HepG2 (cell line): Measurements from ENCODE around the gene ATP6V1G2. TPM values are rescaled to one million over a fixed set of nuclear protein-coding genes. Genes with fewer than 3 reads are reported as not detected.

Experiments used
- ATAC-seq: fragments of 200-7000 bp; cut with Tn5 transposase; 3 replicates; pipeline ENCODE4 v1.9.1; 2020; ENCODE audit warnings: mild to moderate bottlenecking, moderate library complexity
- BruUV-seq: library from RNA; stranded (reverse); fragments of 400-500 nt; replicated peaks from 2 replicates; lab custom pipeline; 2021; lab: Mats Ljungman, UMichigan
- CTCF ChIA-PET: fragments of 300-600 bp; formaldehyde crosslinking; extraction: SDS; loops from one replicate; lab custom pipeline; 2021; ENCODE audit warnings: low total read pairs, inconsistent platforms, low intra/inter-chr PET ratio; lab: Yijun Ruan, JAX
- POLR2A ChIA-PET: fragments of 350-600 bp; sonication (Branson Sonifier 250); formaldehyde crosslinking; loops from one replicate; lab custom pipeline; 2020; ENCODE audit warnings: antibody characterized with exemption, inconsistent platforms; lab: Yijun Ruan, JAX
- DNase-seq: peaks from one replicate; pipeline ENCODE4 v3.0.0-alpha.2; 2015; ENCODE audit warnings: low spot score
- FAIRE-seq: peaks from 3 replicates; lab custom pipeline; 2011; peaks lifted over from hg19 to GRCh38; lab: Jason Lieb, UNC
- H2AFZ ChIP-seq: one replicate; pipeline ENCODE4 v1.6.1; 2011; ENCODE audit warnings: low read length, inconsistent platforms
- H3K27ac ChIP-seq: fragments of 300-600 bp; 3 replicates; pipeline ENCODE4 v1.8.0; 2011; ENCODE audit warnings: mixed run types, mild to moderate bottlenecking, mixed read lengths, low read length, inconsistent platforms; ENCODE audit not compliant: insufficient read depth; ENCODE audit errors: extremely low read length
- H3K27me3 ChIP-seq, 2 experiments: fragments of 200-600 bp in 1 of 2; 2 replicates in 1 of 2; 3 replicates in 1 of 2; pipeline versions ENCODE4 v1.6.0 to v1.8.0; 2011; ENCODE audit warnings: low read length in 2 of 2, mild to moderate bottlenecking in 2 of 2, moderate library complexity in 2 of 2, inconsistent platforms in 1 of 2; ENCODE audit not compliant: insufficient read depth in 2 of 2, control insufficient read depth in 1 of 2
- H3K36me3 ChIP-seq, 2 experiments: fragments of 200-600 bp in 1 of 2; replicated peaks in 1 of 2; 2 replicates in 1 of 2; 3 replicates in 1 of 2; pipeline versions ENCODE4 v1.5.1 to v1.8.0; 2011; ENCODE audit warnings: low read length in 2 of 2, inconsistent platforms in 1 of 2; ENCODE audit not compliant: insufficient read depth in 2 of 2, control insufficient read depth in 1 of 2
- H3K4me1 ChIP-seq: 2 replicates; pipeline ENCODE4 v1.5.1; 2012; ENCODE audit warnings: low read length, inconsistent platforms; ENCODE audit not compliant: insufficient read depth
- H3K4me2 ChIP-seq: 2 replicates; pipeline ENCODE4 v1.6.0; 2011; ENCODE audit warnings: low read depth, low read length, inconsistent platforms
- H3K4me3 ChIP-seq, 3 experiments: fragments of 200-600 bp in 1 of 3; sonication (generic), shearing (Covaris generic) in 1 of 3; replicated peaks in 1 of 3; 2 replicates each; pipeline ENCODE4 v1.5.1; 2011 to 2016; ENCODE audit warnings: low read length in 3 of 3, inconsistent platforms in 2 of 3, low read depth in 2 of 3, mild to moderate bottlenecking in 2 of 3, control low read depth in 1 of 3, mixed read lengths in 1 of 3; ENCODE audit not compliant: insufficient read depth in 1 of 3
- H3K79me2 ChIP-seq: one replicate; pipeline ENCODE4 v1.6.1; 2011; ENCODE audit warnings: low read length, inconsistent platforms; ENCODE audit not compliant: insufficient read depth
- H3K9ac ChIP-seq: 2 replicates; pipeline ENCODE4 v1.6.0; 2011; ENCODE audit warnings: mild to moderate bottlenecking, low read depth, low read length, inconsistent platforms; ENCODE audit not compliant: insufficient read depth
- H3K9me3 ChIP-seq: 2 replicates; pipeline ENCODE4 v1.5.1; 2012; ENCODE audit warnings: mild to moderate bottlenecking, low read length
- H4K20me1 ChIP-seq: 2 replicates; pipeline ENCODE4 v1.6.0; 2011; ENCODE audit warnings: inconsistent platforms, mild to moderate bottlenecking, low read length, moderate library complexity; ENCODE audit not compliant: insufficient read depth
- GABPB1 ChIP-seq: IDR thresholded peaks from 2 replicates; pipeline ENCODE4 v1.6.1; 2016; ENCODE audit warnings: mild to moderate bottlenecking, missing genetic modification reagents, moderate library complexity, missing compliant biosample characterization
- GMEB1 ChIP-seq: sonication (generic); formaldehyde crosslinking; IDR thresholded peaks from 2 replicates; pipeline ENCODE4 v1.5.1; 2020; ENCODE audit warnings: missing genetic modification reagents, mild to moderate bottlenecking, borderline replicate concordance
- KAT2B ChIP-seq: fragments of 150-350 bp; IDR thresholded peaks from 2 replicates; pipeline ENCODE4 v1.6.1; 2014; ENCODE audit warnings: low read depth, low read length, borderline replicate concordance
- MIXL1 ChIP-seq: IDR thresholded peaks from 2 replicates; pipeline ENCODE4 v1.6.1; 2016
- NCOR1 ChIP-seq: fragments of 200-600 bp; sonication (generic); IDR thresholded peaks from 2 replicates; pipeline ENCODE4 v1.7.0; 2017; ENCODE audit warnings: antibody characterized with exemption, low read length, borderline replicate concordance
- SP1 ChIP-seq, 2 experiments: fragments of 450-650 bp in 1 of 2; sonication (generic) in 1 of 2; formaldehyde crosslinking in 1 of 2; IDR thresholded peaks; 2 replicates each; pipeline versions ENCODE4 v1.4.0 to v1.6.1; 2016 to 2020; ENCODE audit warnings: missing genetic modification reagents in 1 of 2
- ZBTB26 ChIP-seq: IDR thresholded peaks from 2 replicates; pipeline ENCODE4 v1.6.1; 2016; ENCODE audit warnings: missing compliant biosample characterization, missing genetic modification reagents, borderline replicate concordance
- ZIK1 ChIP-seq: sonication (generic); formaldehyde crosslinking; IDR thresholded peaks from 2 replicates; pipeline ENCODE4 v1.5.0; 2020; ENCODE audit warnings: mild to moderate bottlenecking, low read depth, missing genetic modification reagents, borderline replicate concordance
- ZNF275 ChIP-seq: sonication (generic); formaldehyde crosslinking; IDR thresholded peaks from 2 replicates; pipeline ENCODE4 v1.8.0; 2022; ENCODE audit warnings: missing genetic modification reagents, mild to moderate bottlenecking, inconsistent platforms, borderline replicate concordance
- ZNF563 ChIP-seq: sonication (generic); formaldehyde crosslinking; IDR thresholded peaks from 2 replicates; pipeline ENCODE4 v1.8.0; 2022; ENCODE audit warnings: mild to moderate bottlenecking, moderate library complexity, missing genetic modification reagents
- ZNF816 ChIP-seq: sonication (generic); formaldehyde crosslinking; IDR thresholded peaks from 2 replicates; pipeline ENCODE4 v1.8.0; 2022; ENCODE audit warnings: missing genetic modification reagents, mild to moderate bottlenecking, borderline replicate concordance
- WGBS: methylation state at CpG from one replicate; pipeline ENCODE4 v1.1.6; 2017; ENCODE audit warnings: low lambda C conversion rate; 5-methylcytosine and 5-hydroxymethylcytosine counted together
- in situ Hi-C: cut with HindIII; loops from 2 replicates; pipeline ENCODE4 v1.10.0; 2017; ENCODE audit warnings: low pct_unique_long_range_greater_than_20kb; ENCODE audit not compliant: extremely low pct_ligation_motif_present
- intact Hi-C: fragments of 100-400 bp; cut with micrococcal nuclease; formaldehyde crosslinking; loops from one replicate; pipeline ENCODE4 v1.10.0; 2022; ENCODE audit not compliant: unreplicated experiment
- polyA plus RNA-seq, 8 experiments: library from polyadenylated mRNA; depleted of rRNA in 3 of 8; stranded (reverse) in 7 of 8; unstranded in 1 of 8; fragments of >200 nt; fragmentation: Illumina TruSeq in 4 of 8; extraction: Trizol in 4 of 8; gene quantifications; 2 replicates each; pipeline versions ENCODE4 v1.2.1 to v1.2.3, GENCODE V29; 2011 to 2016; ENCODE audit warnings: low read depth in 4 of 8, missing spikeins in 1 of 8, mixed read lengths in 1 of 8; ENCODE audit not compliant: insufficient read depth in 1 of 8
- total RNA-seq, 5 experiments: library from RNA; depleted of rRNA; stranded (reverse); fragments of >200 nt; fragmentation: Illumina TruSeq; extraction: Trizol; gene quantifications; 2 replicates each; pipeline ENCODE4 v1.2.3, GENCODE V29; 2016; ENCODE audit warnings: low read depth in 1 of 5

Gene ATP6V1G2
- total and polyA plus RNA-seq, 2 of the 13 experiments (the other 11 are each of a cell fraction or from before 2014, with no cell fraction given): 0.27 to 0.83 TPM

- no peak for ATAC-seq
- Histone ChIP-seq H2AFZ (no peak overlapping the region), H3K4me1 (peaks cover 9% of the 10 kb centered on the region), H3K9me3 (no peaks in the 10 kb centered on the region), H4K20me1 (no peaks in the 10 kb centered on the region), H3K36me3 (no peaks in the 10 kb centered on the region), H3K27me3 (peaks cover 11 to 42% of the 10 kb centered on the region in 2 experiments; a peak in 4 of 5 replicates), H3K27ac (no peak overlapping the region), H3K79me2 (no peaks in the 10 kb centered on the region), H3K4me2 (no peak overlapping the region), H3K9ac (no peak overlapping the region), H3K4me3 (no peak overlapping the region)
- FAIRE-seq: no peak
- 47% methylated on average over 3 of the region's 3 CpGs for WGBS
- TF ChIP-seq GMEB1: no peak
- no peak for TF ChIP-seq ZNF563 (CRISPR knock-in tag)
- TF ChIP-seq MIXL1: no peak
- no peak for TF ChIP-seq ZNF275
- no peak for TF ChIP-seq NCOR1
- no peak for TF ChIP-seq ZBTB26
- TF ChIP-seq KAT2B: no peak
- TF ChIP-seq GABPB1 (CRISPR knock-in tag): no peak
- no peak for TF ChIP-seq SP1 (IDR thresholded peaks at IDR 0.05)
- TF ChIP-seq SP1 (CRISPR knock-in tag; IDR thresholded peaks at IDR 0.05): no peak
- TF ChIP-seq ZNF816: no peak
- TF ChIP-seq ZIK1 (CRISPR knock-in tag): no peak
- DNase-seq: no peak
- CTCF ChIA-PET: no interaction called here
- BruUV-seq: no TSS peak
- POLR2A ChIA-PET: interaction anchor here (1.8 kb wide), 1 partner anchor 8 kb away, joined by 5 read pairs; no protein-coding TSS in a partner anchor
- intact Hi-C loops (no loop called here), in situ Hi-C loops (no loop called here)
Observed at GRCh38 chr6:31568537-31568961, 22.1 kb upstream of the ATP6V1G2 start.
